Astrocyte of the spinal cord (primary cell): ENCODE measurements around the gene GGACT.

Source experiments
- DNase-seq: peaks from one replicate; pipeline ENCODE4 v3.0.0; 2011; ENCODE audit warnings: low read depth, low spot score
- H3K4me3 ChIP-seq: 2 replicates; pipeline ENCODE4 v1.5.1; 2011; ENCODE audit warnings: low read depth, mild to moderate bottlenecking, low read length, moderate library complexity
- CTCF ChIP-seq: IDR thresholded peaks from 2 replicates; pipeline ENCODE4 v1.5.1; 2012; ENCODE audit warnings: low read depth, mild to moderate bottlenecking, low read length, inconsistent platforms
- in situ Hi-C: cut with HindIII; loops from 2 replicates; pipeline ENCODE4 v1.10.0; 2017; ENCODE audit warnings: low sequenced_read_pairs

GGACT gene

GRCh38 chr13:100517728-100518127 lies 70.9 kb downstream of the GGACT start:
- no peak for DNase-seq

GRCh38 chr13:100517135-100517534 lies 71.5 kb downstream of the GGACT start:
- H3K4me3 ChIP-seq = no peak overlapping the region
- no peak for DNase-seq
- no peak for TF ChIP-seq CTCF
- in situ Hi-C loops = no loop called here

More at GRCh38 chr13:100517728-100518127, 70.9 kb downstream of the GGACT start:
- no peak overlapping the region for H3K4me3 ChIP-seq
- TF ChIP-seq CTCF = no peak
- in situ Hi-C loops = no loop called here

- H3K4me3 ChIP-seq = no peak overlapping the region
- in situ Hi-C loops = no loop called here
- no peak for TF ChIP-seq CTCF
- DNase-seq = no peak
Measured at GRCh38 chr13:100515410-100515800, 73.2 kb downstream of the GGACT start.

- in situ Hi-C loops = no loop called here
- peak; percentile 85 for DNase-seq
- peak; percentile 91 for TF ChIP-seq CTCF
- no peak overlapping the region for H3K4me3 ChIP-seq
Measured at GRCh38 chr13:100514788-100515409, 73.7 kb downstream of the GGACT start.

GRCh38 chr13:100513987-100514670 lies 74.5 kb downstream of the GGACT start:
- no peak for TF ChIP-seq CTCF
- in situ Hi-C loops = no loop called here
- H3K4me3 ChIP-seq = no peak overlapping the region
- peak; percentile 33 for DNase-seq

- peak; percentile 82 for DNase-seq
- no peak for TF ChIP-seq CTCF
- no peak overlapping the region for H3K4me3 ChIP-seq
- in situ Hi-C loops = no loop called here
Measured at GRCh38 chr13:100513171-100513570, 75.4 kb downstream of the GGACT start.
